Loucy (cell line): ENCODE data around the gene MTMR3.

Experiments used
- CTCF ChIP-seq: fragments of 200-600 bp; sonication (generic); conservative IDR thresholded peaks from 2 replicates; pipeline ENCODE4 v1.5.1; 2014; ENCODE audit warnings: mild to moderate bottlenecking, antibody characterized with exemption, low read length
- EZH2phosphoT487 ChIP-seq: fragments of 200-600 bp; IDR thresholded peaks from 2 replicates; pipeline ENCODE4 v1.6.1; 2018; ENCODE audit warnings: antibody characterized with exemption, mild to moderate bottlenecking, moderate library complexity, borderline replicate concordance

GRCh38 chr22:29979777-29980321 is 96.9 kb downstream of the MTMR3 start:
- TF ChIP-seq CTCF (no peak), EZH2phosphoT487 (no peak)
